Mesothelial cell of epicardium (in vitro differentiated cells): Measurements from ENCODE around the gene HDAC8. TPM values are rescaled to one million over a fixed set of nuclear protein-coding genes. Genes with fewer than 3 reads are reported as not detected.

Source experiments
- DNase-seq, 2 experiments: peaks; one replicate each; pipeline ENCODE4 v3.0.0; 2021; ENCODE audit warnings: low spot score in 2 of 2; ENCODE audit not compliant: unreplicated experiment in 2 of 2
- H3K27ac Mint-ChIP-seq: 2 replicates; pipeline ENCODE4 v1.8.0; 2021; ENCODE audit warnings: mixed read lengths
- H3K27me3 Mint-ChIP-seq: 2 replicates; pipeline ENCODE4 v1.8.0; 2021; ENCODE audit warnings: low read depth, mixed read lengths
- H3K36me3 Mint-ChIP-seq: 2 replicates; pipeline ENCODE4 v1.8.0; 2021; ENCODE audit warnings: mixed read lengths
- H3K4me1 Mint-ChIP-seq: 2 replicates; pipeline ENCODE4 v1.8.0; 2021; ENCODE audit warnings: mixed read lengths
- H3K4me3 Mint-ChIP-seq: 2 replicates; pipeline ENCODE4 v1.8.0; 2021; ENCODE audit warnings: mild to moderate bottlenecking, moderate library complexity, mixed read lengths
- H3K9me3 Mint-ChIP-seq: 2 replicates; pipeline ENCODE4 v1.8.0; 2021; ENCODE audit warnings: mixed read lengths
- total RNA-seq: library from RNA; stranded (reverse); gene quantifications from 3 replicates; pipeline ENCODE4 v1.2.1, GENCODE V29; 2021
- TF ChIP-seq, protein P1 (sequence below): fragments of 200-600 bp; sonication (generic); IDR thresholded peaks from one replicate; pipeline ENCODE4 v1.5.0; 2021; ENCODE audit warnings: antibody characterized with exemption; ENCODE audit not compliant: unreplicated experiment

HDAC8 gene
- total RNA-seq, 1 donor from 2014 or later, result 50.0 TPM

DNA sequence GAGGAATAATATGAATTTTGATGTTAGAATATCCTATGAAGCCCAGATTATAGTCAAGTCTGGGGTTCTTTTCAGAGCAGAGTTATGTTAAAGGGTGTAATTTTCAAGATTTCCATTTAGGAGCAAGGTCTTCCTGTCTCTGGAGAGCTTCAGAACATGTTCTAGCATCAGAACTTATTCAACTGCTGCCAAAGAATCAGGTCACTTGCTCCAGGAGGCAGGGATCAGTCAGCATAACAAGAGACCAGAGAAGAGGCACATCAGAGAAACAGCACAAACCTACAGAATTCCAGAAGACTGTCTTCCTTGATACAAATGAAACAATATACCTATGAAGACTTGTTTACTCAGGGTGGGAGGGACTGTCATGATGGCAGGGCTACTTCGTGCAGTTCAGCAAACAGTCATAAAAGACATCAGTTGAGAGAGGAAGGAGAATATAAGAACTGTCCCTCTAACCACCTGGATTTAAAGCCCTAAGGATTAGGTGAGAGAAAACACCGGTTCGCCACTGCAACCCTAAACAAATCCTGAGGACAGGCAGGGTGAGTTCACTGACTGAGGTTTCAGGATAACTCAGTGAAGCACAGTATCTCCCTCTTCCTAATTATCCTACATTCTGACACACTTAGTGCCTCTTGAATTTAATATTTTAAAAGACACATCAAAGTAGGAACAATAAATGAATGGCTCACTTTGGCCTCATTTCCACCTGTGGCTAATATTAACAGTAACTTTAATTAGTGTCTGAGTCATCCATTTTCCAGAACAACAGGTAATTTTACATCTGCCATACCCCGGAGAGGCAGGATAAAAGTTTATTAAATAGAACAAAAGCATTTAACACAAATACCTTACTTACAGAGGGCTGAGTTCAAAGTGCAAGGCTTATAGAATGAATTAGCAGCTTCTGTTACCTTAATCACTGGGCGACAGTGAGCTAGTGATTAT lies 93.0 kb downstream of the HDAC8 start:
- TF ChIP-seq, protein P1, sequence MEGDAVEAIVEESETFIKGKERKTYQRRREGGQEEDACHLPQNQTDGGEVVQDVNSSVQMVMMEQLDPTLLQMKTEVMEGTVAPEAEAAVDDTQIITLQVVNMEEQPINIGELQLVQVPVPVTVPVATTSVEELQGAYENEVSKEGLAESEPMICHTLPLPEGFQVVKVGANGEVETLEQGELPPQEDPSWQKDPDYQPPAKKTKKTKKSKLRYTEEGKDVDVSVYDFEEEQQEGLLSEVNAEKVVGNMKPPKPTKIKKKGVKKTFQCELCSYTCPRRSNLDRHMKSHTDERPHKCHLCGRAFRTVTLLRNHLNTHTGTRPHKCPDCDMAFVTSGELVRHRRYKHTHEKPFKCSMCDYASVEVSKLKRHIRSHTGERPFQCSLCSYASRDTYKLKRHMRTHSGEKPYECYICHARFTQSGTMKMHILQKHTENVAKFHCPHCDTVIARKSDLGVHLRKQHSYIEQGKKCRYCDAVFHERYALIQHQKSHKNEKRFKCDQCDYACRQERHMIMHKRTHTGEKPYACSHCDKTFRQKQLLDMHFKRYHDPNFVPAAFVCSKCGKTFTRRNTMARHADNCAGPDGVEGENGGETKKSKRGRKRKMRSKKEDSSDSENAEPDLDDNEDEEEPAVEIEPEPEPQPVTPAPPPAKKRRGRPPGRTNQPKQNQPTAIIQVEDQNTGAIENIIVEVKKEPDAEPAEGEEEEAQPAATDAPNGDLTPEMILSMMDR, result no peak

DNA sequence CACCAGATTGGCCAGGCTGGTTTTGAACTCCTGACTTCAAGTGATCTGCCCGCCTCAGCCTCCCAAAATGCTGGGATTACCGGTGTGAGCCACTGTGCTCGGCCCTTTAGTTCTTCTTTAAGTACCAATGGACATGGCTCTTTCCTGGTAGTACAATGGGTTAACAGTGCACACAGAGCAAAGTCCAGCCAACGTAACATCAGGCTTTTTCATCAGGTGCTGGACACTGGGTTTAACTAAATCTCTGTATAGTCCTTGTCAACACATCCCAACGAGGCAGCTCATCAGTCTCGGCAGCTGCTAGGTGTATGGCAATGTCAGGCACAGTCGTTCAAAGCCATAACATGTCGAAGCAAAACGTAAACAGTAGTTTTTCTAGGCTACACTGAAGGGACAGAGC lies 93.8 kb downstream of the HDAC8 start:
- H3K9me3 Mint-ChIP-seq, result peaks cover 33% of the 10 kb centered on the region
- TF ChIP-seq, protein P1, result no peak
- peaks cover 11% of the 10 kb centered on the region for H3K36me3 Mint-ChIP-seq
- H3K27me3 Mint-ChIP-seq, result no peaks in the 10 kb centered on the region
- H3K27ac Mint-ChIP-seq, result no peak overlapping the region
- DNase-seq, result no peak
- H3K4me1 Mint-ChIP-seq, result peaks cover 9% of the 10 kb centered on the region
- H3K4me3 Mint-ChIP-seq, result no peak overlapping the region

More for the DNA sequence above, 93.0 kb downstream of the HDAC8 start:
- Mint-ChIP-seq H3K9me3 (peaks cover 31% of the 10 kb centered on the region), H3K27me3 (no peaks in the 10 kb centered on the region), H3K4me1 (peaks cover 9% of the 10 kb centered on the region), H3K36me3 (peaks cover 11% of the 10 kb centered on the region), H3K4me3 (no peak overlapping the region), H3K27ac (no peak overlapping the region)
- no peak for DNase-seq

DNA sequence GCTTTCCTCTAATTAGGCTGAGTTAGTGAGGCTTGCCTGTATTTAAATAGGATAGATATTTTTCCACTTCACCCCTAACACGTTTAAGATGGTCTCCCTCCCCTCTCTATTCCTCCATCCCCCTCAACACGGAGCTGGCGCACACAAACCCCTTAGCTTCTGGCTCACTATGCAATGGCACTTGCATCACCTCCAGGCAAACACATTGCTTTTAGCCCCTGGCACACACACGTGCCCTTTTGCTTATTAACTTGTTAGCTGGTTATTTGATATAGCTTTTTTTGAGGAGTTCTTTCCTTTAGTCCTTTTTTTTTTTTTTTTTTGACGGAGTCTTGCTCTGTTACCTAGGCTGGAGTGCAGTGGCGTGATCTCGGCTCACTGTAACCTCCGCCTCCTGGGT lies 94.3 kb downstream of the HDAC8 start:
- TF ChIP-seq, protein P1, result no peak
- Mint-ChIP-seq H3K4me1 (peaks cover 9% of the 10 kb centered on the region), H3K36me3 (peaks cover 9% of the 10 kb centered on the region), H3K27ac (no peak overlapping the region), H3K9me3 (peaks cover 33% of the 10 kb centered on the region), H3K4me3 (no peak overlapping the region), H3K27me3 (no peaks in the 10 kb centered on the region)
- DNase-seq, result no peak

DNA sequence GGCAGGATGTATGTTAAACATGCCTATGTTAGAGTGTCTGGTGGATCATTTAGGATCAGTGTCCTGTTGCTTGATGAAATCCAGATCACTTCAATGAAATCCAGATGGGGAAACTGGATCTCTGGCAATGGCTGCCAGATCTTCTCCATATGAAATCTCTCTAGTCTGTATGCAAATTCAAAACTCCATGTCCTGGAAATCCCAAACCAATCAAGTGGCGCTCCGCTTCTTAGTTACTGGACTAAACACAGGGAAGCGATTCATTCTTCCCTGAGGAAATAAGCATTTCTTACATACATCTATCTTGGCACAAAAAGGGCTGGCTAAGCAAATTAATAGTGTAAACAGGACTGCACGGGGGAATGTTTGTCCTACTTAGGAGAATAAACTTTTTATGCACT lies 94.9 kb downstream of the HDAC8 start:
- H3K27me3 Mint-ChIP-seq, result no peaks in the 10 kb centered on the region
- no peak for DNase-seq
- H3K36me3 Mint-ChIP-seq, result peaks cover 7% of the 10 kb centered on the region
- H3K4me1 Mint-ChIP-seq, result peaks cover 9% of the 10 kb centered on the region
- no peak overlapping the region for H3K4me3 Mint-ChIP-seq
- peaks cover 34% of the 10 kb centered on the region for H3K9me3 Mint-ChIP-seq
- H3K27ac Mint-ChIP-seq, result peak overlapping the region; percentile 52
- TF ChIP-seq, protein P1, result no peak

DNA sequence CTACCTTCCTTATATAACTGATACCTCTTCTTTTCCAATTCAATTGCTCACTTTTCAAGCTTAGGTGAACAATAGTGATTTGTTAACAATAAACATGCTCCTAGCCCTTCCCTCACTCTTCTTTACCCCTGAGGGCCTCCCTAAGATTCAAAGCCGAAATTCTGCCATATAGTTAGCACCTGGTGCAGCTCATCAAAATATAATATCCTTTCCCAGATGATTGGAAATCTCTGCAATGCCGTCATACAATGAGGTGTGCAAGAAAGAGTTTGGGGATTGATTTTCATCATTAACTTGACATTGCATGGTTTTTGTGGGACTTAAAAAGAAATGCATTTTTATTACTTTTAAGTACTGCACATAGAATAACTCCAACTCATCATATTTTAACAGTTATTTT lies 95.3 kb downstream of the HDAC8 start:
- H3K27me3 Mint-ChIP-seq, result no peaks in the 10 kb centered on the region
- TF ChIP-seq, protein P1, result no peak
- peaks cover 12% of the 10 kb centered on the region for H3K36me3 Mint-ChIP-seq
- DNase-seq, result no peak
- no peak overlapping the region for H3K27ac Mint-ChIP-seq
- H3K4me3 Mint-ChIP-seq, result no peak overlapping the region
- H3K9me3 Mint-ChIP-seq, result peaks cover 34% of the 10 kb centered on the region
- H3K4me1 Mint-ChIP-seq, result peaks cover 9% of the 10 kb centered on the region
